Measurements from ENCODE around the gene KIF14. TPM values are rescaled to one million over a fixed set of nuclear protein-coding genes. Genes with fewer than 3 reads are reported as not detected.

KIF14 gene
- total and polyA plus RNA-seq, 2 of the 4 experiments (the other 2 are of a cell fraction): 2.3 to 4.7 TPM

GRCh38 chr1:200636681-200637080 is 16.1 kb upstream of the KIF14 start:
- Histone ChIP-seq H3K14ac (replicated peaks; ENCODE audit: low read depth, low read length) (no peak overlapping the region), H3K56ac (ENCODE audit: extremely low read depth, insufficient read depth, low read length) (no peak overlapping the region), H3K27me3 (ENCODE audit: control insufficient read depth, insufficient read depth, low read length) (no peaks in the 10 kb centered on the region), H3K4me3 (ENCODE audit: insufficient read depth, low read depth, low read length) (no peak overlapping the region), H4K20me1 (ENCODE audit: insufficient read depth, low read length) (no peaks in the 10 kb centered on the region), H2AK9ac (replicated peaks; ENCODE audit: low read depth, low read length, poor library complexity) (no peak overlapping the region), H4K91ac (ENCODE audit: insufficient read depth, low read depth, low read length) (no peak overlapping the region), H2AFZ (replicated peaks; ENCODE audit: low read length, poor library complexity) (no peak overlapping the region), H3K9me1 (ENCODE audit: insufficient read depth, low read length) (0 out of 2 replicates have a peak, but pooled peaks cover 2% of the 10 kb centered on the region), H3K23ac (ENCODE audit: low read depth, low read length) (no peak overlapping the region), H2BK20ac (ENCODE audit: low read depth, low read length) (0 out of 2 replicates have a peak overlapping the region, but pooled peaks have one; percentile 4), H2BK120ac (ENCODE audit: low read depth, low read length) (no peak overlapping the region), H3K4ac (ENCODE audit: low read depth, low read length) (no peak overlapping the region), H3K36me3 (ENCODE audit: control insufficient read depth, insufficient read depth, low read length) (0 out of 2 replicates have a peak, but pooled peaks cover 1% of the 10 kb centered on the region), H3K9ac (ENCODE audit: low read depth, low read length) (no peak overlapping the region), H3K4me1 (ENCODE audit: control insufficient read depth, insufficient read depth, low read length) (peaks cover 2% of the 10 kb centered on the region), H4K5ac (ENCODE audit: low read depth, low read length) (no peak overlapping the region), H3K79me1 (ENCODE audit: low read depth in 1 of 2, low read length in 2 of 2) (no peaks in the 10 kb centered on the region), H4K8ac (ENCODE audit: low read depth in 2 of 2, low read length in 2 of 2) (no peak overlapping the region), H2BK15ac (ENCODE audit: low read depth, low read length) (no peak overlapping the region), H2BK5ac (ENCODE audit: low read depth, low read length, poor library complexity, severe bottlenecking) (no peak overlapping the region), H3K9me3 (ENCODE audit: control insufficient read depth, insufficient read depth, low read length) (no peaks in the 10 kb centered on the region), H3K18ac (ENCODE audit: low read depth, low read length) (no peak overlapping the region), H2AK5ac (ENCODE audit: low read depth, low read length) (no peak overlapping the region), H3K27ac (ENCODE audit: insufficient read depth, low read length) (no peak overlapping the region), H3K4me2 (ENCODE audit: low read depth, low read length) (no peak overlapping the region)
- CTCF ChIA-PET: interaction anchor here (0.7 kb wide), 1 partner anchor 9 kb away, joined by 4 read pairs; no protein-coding TSS in a partner anchor
- dilution Hi-C loops (cut with HindIII; ENCODE audit: low sequenced_read_pairs, unreplicated experiment) (no loop called here), intact Hi-C loops (cut with micrococcal nuclease) (no loop called here), in situ Hi-C loops (cut with MboI; ENCODE audit: low sequenced_read_pairs) (no loop called here)
- DNase-seq: no peak
- POLR2A ChIA-PET (ENCODE audit: unreplicated experiment): interaction anchor here (0.5 kb wide), 1 partner anchor 54 kb away, joined by 3 read pairs; no protein-coding TSS in a partner anchor
- ATAC-seq (ENCODE audit: low read depth): no peak
- WGBS, 2 experiments (ENCODE audit: extremely low coverage in 2 of 2, insufficient read length in 1 of 2): no CpG with 5 or more reads among the region's 2 CpGs
- TF ChIP-seq SMC3 (IDR thresholded peaks at IDR 0.05; ENCODE audit: low read depth, low read length) (no peak), ELK1 (IDR thresholded peaks at IDR 0.05; ENCODE audit: borderline replicate concordance, low read depth, low read length) (no peak), FOS (IDR thresholded peaks at IDR 0.05; ENCODE audit: low read depth, low read length) (no peak), MAZ (IDR thresholded peaks at IDR 0.05; ENCODE audit: borderline replicate concordance, low read depth, low read length) (no peak), CHD1 (IDR thresholded peaks at IDR 0.05; ENCODE audit: low read depth, low read length) (no peak), RCOR1 (IDR thresholded peaks at IDR 0.05; ENCODE audit: insufficient replicate concordance, low read length) (no peak), CEBPB (IDR thresholded peaks at IDR 0.05; ENCODE audit: low read depth, low read length) (no peak), USF2 (IDR thresholded peaks at IDR 0.05; ENCODE audit: low read depth, low read length) (no peak), POLR2A (IDR thresholded peaks at IDR 0.05; ENCODE audit: low read depth, low read length) (no peak), MXI1 (IDR thresholded peaks at IDR 0.05; ENCODE audit: borderline replicate concordance, low read depth, low read length) (no peak), RFX5 (IDR thresholded peaks at IDR 0.05; ENCODE audit: low read depth, low read length) (no peak)
- no TSS peak for BruUV-seq (replicated peaks)

Measured in IMR-90 (cell line).